DMS114 treated with DMSO at 0.1 percent for 48 hours (cell line): ENCODE results near the gene VWA1.

Experiments
- DNase-seq: peaks from one replicate; lab custom pipeline; 2025; ENCODE audit not compliant: unreplicated experiment; lab: John Stamatoyannopoulos, UW

The VWA1 gene

DNA sequence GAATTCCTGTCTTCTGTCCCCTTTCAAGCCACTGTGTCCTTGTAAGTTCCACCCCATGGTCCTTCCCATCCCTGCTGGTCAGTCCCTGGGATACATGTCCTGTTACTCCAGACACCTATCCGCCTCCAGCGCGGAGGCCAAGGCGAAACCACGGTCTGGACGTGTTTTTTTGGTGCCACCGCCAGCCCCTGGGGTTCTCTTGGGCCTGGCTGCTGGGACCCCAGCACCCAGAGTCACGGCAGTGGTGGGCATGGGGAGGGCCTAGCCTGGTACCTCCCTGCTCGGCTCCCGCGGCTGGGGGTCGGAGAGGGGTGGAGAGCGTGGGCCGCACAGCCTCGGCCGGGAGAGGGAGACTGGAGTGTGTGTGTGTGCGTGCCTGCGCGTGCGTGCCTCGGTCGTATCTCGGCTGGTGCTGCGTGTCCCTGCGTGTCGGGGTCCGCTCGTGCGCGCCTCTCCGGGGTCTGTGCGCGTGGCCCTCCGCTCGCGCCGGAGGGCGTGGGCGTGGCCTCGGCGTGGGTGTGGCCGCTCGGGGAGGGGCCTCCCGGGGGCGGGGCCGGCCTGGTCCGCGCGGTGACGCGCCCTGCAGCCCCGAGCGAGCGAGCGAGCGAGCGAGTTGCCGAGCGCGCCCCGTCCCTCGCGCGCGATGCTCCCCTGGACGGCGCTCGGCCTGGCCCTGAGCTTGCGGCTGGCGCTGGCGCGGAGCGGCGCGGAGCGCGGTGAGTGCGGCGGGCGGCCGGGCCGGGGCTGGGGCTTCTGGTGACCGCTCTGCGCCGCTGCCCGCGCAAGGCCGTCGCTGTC lies at the start of gene VWA1:
Gene VWA1, plus strand, starts transcription at position 585 of the 798 bp plus-strand sequence. Its CDS starts 59 bp downstream, at position 644.
- no peak for DNase-seq

GRCh38 chr1:1385931-1386330 lies 49.6 kb upstream of the VWA1 start:
- no peak for DNase-seq

GRCh38 chr1:1387098-1388077 lies 48.1 kb upstream of the VWA1 start:
- DNase-seq = no peak

DNA sequence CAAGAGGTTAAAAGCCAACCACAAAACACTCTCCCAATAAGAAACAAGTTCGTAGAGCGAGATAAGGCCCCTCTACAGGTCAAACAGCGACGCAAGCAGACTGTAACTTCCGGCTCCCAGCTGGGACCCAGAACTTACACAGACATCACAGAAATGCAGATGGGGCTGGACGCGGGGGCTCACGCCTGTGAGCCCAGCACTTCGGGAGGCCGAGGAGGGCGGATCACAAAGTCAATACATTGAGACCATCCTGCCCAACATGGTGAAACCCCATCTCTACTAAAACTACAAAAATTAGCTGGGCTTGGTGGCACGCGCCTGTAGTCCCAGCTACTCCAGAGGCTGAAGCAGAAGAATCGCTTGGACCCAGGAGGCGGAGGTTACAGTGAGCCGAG lies 47.4 kb upstream of the VWA1 start:
- no peak for DNase-seq

DNA sequence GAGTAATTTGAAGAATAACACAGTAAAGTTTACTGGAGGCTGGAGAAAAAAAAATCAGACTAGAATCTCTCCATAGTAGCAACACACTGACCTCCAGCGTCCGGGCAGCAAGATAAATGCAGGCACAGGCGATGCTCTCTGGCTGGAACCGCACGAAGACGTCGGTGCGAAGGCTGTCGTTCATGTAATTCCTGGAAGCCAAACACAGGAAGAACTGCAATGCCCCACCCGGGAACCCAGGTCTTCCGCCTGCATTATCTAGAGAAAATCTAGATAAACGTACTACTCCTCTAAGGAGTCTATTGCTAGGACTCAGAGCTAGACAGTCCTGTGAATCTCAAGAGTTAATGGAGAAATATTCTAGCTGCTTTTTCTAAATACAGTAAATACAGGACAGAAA lies 44.8 kb upstream of the VWA1 start:
- DNase-seq = no peak

- DNase-seq = no peak
Measured at GRCh38 chr1:1391225-1391624, 44.3 kb upstream of the VWA1 start.

- DNase-seq = no peak
Measured at GRCh38 chr1:1393014-1393413, 42.5 kb upstream of the VWA1 start.

DNA sequence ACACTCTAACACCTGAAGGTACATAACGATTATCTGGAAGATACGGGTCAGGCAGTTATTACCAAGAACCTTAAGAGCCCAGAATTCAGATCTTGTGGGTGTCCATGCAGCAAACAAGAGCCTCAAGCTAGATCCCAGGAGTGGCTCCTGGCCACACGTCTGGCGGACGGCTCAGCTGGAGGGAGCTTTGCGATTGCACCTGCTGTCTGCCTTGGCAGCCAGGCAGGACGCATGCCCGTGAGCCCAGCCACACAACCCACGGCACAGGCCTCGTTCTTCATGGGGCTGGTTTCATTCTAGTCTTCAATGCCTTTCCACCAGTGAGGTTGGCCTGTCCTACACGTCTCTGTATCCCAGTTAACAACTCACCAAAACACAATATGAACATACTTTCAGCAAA lies 42.1 kb upstream of the VWA1 start:
- DNase-seq = no peak

DNA sequence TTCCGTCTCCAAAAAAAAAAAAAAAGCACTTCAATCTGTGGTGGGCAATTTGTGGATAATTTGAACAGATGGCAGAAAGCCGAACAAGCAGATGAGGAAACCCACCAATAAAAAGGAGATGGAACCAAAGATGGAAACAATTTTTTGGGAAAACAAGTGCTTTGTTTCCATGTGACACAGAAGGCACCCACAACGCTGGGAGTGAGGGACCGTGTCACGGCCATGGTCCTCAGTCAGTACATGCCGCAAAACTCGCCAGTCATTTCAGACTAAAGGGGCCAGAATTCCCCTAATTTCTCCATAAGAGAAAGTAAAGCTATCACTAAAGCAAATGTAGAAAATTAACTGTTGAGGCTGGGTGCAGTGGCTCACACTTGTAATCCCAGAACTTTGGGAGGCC lies 41.4 kb upstream of the VWA1 start:
- no peak for DNase-seq

DNA sequence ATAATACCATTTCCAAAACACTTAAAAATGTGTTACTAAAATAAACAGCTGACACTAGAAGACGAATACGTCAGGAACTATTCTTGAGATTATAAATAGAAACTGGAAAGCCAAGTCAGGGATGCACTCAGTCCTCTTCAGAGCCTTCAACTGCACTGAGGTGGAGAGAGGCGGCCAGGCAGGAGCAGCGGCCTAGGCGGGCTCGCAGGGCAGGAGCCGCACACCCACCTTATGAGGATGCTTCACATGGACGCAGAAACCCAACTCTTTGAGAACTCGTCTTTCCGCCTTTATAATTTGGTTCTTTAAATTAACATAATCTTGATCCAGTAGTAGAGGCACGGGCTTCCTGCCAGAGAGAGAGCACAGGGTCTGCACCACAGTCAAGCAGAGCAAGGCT lies 40.3 kb upstream of the VWA1 start:
- DNase-seq = no peak

DNA sequence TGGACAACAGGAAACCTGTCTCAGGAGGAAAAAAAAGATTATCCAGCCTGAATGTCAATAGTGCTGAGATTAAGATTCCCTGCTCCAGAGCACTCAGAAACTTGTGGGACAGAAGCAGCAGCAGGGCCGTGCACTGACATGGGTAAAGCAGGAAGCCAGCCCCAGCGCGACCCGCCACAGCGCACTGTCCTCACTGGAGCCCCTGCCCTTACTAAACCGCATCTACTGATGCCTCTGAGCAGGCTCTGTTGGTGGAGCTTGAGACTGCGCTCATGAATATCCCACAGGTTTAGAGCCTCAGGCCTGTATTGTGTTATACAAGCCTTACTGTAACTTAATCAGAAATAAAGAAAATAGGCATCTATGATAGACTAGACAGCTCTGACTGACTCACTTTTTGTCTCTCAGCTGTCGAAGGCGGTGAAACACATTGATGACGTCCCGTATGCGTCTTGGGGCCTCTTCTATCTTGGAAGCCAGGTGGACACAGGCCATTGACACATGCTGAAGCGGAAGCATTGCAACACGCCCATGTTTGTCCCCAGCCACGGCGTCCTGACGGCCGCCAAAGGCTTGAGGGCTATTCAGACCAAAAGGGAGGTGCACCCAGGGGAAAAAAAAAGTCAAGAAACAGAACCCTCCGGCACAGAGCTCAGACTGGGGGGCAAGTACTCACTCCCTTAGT lies 37.5 kb upstream of the VWA1 start:
- DNase-seq = no peak

DNA sequence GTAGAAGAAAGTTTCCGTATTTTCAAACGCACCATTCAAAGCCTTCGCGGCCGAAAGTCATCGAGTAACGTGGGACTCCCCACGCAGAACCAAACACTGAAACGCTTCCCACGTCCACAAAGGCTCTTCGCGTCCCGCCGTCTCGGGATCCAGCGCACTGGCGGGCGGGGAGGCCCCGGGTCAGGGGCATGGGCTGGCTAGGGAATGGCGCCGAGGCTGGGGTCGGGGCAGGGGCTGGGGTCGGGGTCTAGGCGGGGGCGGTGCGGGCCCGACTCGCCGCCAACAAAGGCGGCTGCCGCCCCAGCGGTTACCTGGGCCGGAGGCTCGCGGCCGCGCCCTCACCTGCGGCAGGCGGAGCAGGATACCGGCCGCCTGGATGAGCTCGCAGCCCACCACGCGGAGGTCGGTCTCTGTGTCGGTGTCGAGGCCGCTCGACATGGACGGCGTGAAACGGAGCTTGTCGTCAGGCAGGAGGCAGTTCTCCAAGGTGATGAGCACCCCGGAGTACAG lies 36.8 kb upstream of the VWA1 start:
- DNase-seq = no peak

DNA sequence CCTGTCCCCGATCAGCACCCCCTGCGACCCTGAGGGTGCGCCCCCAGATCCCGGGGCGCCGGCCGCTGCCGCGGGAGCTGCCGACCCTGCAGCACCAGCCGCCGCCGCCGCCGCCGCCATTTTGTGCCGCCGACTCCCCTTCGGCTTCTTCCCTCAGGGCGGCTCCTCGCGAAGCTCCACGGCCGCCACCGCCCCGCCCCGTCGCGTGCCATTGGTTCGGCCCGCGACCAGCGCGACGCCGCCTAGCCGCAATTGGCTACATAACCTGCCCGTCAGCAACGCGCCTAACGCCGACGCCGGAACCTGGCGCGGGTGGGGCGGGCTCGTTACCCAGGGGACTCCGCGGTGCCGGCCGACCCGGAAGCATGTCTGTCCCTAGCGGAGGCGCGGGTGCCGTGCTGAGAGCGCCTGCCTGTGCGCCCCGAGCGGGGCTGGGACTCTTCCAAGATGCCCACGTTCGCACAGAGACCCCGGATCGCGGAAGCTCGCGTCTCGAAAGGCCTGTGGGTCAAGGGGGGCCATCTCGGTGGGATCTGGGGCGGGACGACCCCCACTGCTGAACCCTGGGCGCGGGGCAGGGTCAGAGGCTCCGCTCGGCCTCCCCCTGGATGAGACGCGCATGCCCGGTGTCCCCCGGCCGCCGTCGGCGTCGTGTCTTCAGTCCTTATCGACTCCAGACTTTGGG lies 36.2 kb upstream of the VWA1 start, which contains the start of gene CCNL2:
Gene CCNL2, minus strand, starts transcription at position 149 of the 685 bp plus-strand sequence. Its CDS starts 29 bp downstream, at position 120.
- DNase-seq = peak; percentile 92

DNA sequence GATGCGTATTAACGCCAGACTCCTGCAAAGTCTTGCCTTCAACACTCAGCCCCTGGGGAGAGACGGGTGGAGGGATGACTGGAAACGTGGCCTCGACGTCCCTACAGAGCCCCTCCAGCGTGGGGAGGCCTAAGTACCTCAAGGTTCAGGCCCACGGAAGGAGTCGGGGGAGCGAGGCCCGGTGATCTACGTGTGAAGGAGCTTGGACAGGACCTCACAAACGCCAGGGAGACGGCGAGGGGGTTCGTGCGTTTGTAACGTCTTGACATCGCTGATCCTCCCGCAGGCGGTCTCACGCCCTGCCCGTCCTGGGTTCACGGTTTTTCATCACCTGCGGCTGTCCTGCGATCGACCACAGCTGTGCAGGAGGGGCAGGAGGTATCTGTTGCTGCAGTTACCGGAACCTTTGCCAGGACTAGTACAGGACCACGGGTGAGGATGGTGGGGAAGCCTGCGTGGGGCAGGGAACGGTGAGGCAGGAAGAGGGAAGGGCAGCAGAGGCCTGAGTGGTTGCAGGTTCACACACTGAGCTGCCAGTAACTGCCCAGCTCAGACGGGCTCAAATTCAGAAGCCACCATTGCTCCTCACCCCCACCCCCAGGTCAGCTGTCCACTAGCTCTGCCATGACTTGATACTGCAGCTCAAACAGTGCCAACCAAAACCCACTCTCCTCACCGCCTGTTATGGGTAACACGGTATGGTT lies 35.5 kb upstream of the VWA1 start:
- DNase-seq = no peak

- no peak for DNase-seq
Measured at GRCh38 chr1:1400576-1401456, 34.7 kb upstream of the VWA1 start.

- DNase-seq = no peak
Measured at GRCh38 chr1:1401457-1402010, 34.0 kb upstream of the VWA1 start.

DNA sequence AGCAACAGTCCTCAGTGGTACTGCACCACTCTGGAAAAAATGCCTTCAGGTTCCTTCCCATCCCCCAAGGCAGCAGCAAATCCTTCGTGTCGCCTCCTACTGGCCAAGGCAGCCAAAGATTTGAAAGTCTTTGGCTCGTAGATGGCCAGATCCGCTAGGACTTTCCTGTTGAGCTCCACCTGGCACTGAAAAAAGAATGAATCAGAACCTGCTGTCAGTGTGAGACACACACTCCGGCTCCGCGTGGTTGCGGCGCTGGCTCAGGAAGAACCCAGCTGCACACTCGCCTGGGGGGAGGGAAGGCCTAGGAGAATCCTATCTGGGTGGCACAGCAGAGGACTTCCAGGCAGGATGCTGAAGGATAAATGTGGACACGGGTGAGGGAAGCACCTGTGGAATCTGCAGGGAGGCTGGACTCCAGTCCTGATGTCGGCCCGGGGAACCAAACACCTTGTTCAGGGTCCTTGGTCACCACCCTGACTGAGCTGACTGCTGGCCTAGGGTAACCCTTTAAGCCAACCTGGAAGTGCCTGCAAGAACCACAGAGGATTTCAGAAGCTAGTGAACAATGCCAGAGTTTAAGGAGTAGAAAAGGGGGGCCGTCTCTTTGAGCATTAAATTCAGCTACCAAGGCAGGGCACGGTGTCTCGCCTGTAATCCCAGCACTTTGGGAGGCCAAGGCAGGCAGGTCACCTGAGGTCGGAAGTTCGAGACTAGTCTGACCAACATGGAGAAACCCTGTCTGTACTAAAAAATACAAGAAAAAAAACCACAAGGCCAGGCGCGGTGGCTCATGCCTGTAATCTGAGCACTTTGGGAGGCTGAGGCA lies 33.2 kb upstream of the VWA1 start:
- peak; percentile 41 for DNase-seq
